ENCODE results near the gene CELSR3.

Gene CELSR3, protein sequence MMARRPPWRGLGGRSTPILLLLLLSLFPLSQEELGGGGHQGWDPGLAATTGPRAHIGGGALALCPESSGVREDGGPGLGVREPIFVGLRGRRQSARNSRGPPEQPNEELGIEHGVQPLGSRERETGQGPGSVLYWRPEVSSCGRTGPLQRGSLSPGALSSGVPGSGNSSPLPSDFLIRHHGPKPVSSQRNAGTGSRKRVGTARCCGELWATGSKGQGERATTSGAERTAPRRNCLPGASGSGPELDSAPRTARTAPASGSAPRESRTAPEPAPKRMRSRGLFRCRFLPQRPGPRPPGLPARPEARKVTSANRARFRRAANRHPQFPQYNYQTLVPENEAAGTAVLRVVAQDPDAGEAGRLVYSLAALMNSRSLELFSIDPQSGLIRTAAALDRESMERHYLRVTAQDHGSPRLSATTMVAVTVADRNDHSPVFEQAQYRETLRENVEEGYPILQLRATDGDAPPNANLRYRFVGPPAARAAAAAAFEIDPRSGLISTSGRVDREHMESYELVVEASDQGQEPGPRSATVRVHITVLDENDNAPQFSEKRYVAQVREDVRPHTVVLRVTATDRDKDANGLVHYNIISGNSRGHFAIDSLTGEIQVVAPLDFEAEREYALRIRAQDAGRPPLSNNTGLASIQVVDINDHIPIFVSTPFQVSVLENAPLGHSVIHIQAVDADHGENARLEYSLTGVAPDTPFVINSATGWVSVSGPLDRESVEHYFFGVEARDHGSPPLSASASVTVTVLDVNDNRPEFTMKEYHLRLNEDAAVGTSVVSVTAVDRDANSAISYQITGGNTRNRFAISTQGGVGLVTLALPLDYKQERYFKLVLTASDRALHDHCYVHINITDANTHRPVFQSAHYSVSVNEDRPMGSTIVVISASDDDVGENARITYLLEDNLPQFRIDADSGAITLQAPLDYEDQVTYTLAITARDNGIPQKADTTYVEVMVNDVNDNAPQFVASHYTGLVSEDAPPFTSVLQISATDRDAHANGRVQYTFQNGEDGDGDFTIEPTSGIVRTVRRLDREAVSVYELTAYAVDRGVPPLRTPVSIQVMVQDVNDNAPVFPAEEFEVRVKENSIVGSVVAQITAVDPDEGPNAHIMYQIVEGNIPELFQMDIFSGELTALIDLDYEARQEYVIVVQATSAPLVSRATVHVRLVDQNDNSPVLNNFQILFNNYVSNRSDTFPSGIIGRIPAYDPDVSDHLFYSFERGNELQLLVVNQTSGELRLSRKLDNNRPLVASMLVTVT (N-terminal part only)

DNA sequence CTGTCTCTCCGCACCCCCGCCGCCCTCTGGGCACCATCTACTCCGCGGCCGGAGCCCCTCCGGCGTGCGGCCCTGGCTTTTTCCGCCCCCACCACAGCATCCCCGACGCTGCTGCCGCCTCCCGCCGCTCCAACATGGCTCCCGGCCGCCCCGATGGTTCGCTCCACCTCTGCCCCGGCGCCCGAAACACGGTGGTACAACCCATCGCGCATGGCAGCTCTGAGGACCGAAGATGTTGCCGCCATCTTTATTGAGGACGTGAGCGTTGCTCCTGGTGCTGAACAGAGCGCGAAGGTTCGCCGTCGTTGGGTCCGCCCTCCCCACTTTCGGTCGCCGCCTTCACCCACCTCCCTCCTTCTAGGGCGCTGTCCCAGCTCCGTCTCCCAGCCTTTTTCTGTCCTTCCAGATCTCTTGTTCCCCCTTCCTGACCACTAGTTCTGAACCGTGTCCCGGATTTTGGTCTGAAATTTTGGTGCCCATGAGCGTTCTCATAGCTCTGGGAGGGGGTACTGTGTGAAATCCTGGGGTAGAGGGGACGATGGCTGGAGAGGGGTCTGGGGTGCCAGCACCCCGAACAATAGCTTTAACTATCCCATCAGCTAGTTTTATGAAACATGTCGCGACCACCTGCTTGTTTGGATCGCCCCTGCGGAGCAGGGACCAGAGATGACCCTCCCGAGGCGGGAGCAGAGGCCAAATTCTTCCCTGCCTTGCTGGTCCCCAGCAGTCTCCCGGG is at the start of gene CELSR3:
CELSR3 (minus strand) TSS at position 134 of the 736 bp plus-strand sequence. CDS start 252 bp downstream, outside the sequence.
- no peak for DNase-seq

DNA sequence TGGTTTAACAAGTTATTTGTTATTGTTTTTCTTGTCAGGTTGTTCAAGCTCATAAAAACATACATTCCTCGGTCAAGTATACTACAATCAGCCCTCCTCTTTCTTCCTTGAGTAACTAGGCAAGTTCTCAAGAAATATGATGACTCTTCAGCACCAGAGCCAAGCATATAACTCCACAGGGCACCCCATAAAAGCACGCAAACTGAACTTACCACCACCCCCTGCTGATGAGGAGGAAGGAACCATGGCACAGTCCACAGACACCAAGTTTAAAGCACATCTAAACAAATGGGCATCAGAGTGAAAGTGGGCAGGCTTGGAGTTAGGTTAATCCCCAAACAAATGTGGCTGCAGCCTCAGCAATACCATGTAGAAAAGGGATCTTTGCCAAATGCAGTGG is 49.0 kb upstream of the CELSR3 start:
- DNase-seq: no peak

GRCh38 chr3:48709051-48709461 is 46.4 kb upstream of the CELSR3 start:
- no peak for DNase-seq

GRCh38 chr3:48708481-48708889 is 45.8 kb upstream of the CELSR3 start:
- no peak for DNase-seq

DNA sequence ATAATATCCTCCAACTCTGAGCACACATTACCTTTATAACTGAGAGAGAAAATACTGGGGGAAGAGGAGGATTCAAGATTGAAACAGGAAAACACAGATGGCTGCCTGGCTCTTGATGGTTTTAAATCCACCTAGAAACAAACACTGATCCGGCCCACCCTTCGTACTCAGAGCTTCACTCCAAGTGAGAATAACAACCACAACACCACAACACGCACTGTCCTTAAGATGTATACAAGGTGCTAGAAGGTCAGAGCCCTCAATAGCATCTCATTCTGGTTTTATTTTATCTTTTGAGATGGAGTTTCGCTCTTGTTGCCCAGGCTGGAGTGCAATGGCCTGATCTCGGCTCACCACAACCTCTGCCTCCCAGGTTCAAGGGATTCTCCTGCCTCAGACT is 44.5 kb upstream of the CELSR3 start:
- no peak for DNase-seq

GRCh38 chr3:48702320-48702920 is 39.7 kb upstream of the CELSR3 start:
- no peak for DNase-seq

GRCh38 chr3:48700731-48701405 is 38.2 kb upstream of the CELSR3 start:
- DNase-seq: no peak

DNA sequence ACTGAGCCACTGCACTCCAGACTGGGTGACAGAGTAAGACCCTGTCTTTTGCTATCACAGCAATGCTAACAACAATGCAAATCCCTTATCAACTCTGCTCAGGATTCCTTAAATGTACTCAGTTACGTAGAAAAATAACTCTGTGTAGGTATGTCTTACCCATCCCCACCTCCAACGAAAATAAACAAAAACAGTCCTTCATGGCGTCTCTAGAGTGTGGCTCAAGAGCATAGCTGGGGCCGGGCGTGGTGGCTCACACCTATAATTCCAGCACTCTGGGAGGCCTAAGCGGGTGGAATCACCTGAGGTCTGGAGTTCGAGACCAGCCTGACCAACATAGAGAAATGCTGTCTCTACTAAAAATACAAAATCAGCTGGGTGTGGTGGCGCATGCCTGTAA is 36.2 kb upstream of the CELSR3 start:
- no peak for DNase-seq

DNA sequence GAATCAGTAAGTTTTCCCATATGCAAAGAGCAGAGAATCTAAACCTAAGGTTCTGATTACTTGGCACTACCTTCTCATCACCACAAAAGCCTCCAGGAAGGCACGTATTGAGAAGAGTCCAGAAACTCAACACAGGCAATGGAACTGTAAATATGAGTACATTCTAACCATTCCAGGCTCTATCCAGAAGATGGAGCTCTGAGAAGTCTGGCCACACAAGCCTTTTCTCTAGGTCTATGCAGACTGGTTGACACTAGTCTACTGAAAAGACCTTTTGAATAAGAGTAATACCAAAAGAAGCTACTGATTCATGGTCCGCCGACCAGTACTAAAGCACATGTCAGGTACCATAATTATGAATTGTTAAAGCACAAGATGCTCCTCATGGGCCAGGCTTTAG is 35.3 kb upstream of the CELSR3 start:
- no peak for DNase-seq

DNA sequence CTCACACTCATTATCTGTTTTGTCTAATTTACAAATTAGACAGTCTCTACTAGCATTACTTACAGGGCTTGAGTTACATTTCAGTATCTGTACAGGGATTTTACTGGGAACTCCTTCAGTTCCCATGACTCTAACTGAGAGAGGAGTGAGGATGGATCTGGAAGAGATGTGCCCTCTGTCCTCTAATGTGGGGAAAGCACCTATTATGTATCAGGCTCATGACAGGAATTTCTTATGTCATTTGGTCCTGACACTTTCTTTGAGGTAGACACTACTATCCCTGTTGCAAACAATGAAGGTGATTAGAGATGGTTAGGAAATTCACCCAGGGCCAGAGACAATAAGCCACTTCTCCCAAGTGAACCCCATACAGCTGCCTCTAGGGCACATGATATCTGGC is 33.9 kb upstream of the CELSR3 start:
- no peak for DNase-seq

DNA sequence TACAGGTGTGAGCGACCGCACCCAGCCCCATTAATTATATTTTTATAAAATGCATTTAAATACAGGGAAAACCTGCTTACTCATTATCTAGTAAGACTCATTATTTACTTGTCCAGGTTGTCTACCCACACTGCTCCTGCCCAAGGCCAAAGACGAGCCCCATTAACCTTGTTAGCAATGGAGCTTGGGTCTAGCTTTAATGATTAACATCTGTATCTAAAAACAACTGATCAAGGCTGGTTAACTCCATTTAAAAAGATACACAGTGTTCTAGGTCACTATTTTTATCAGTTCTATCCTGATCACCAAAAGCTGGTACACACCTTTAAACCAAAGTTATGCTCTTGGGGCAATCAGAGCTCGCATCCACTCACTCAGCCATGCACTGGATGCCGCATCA is 33.5 kb upstream of the CELSR3 start:
- DNase-seq: no peak

DNA sequence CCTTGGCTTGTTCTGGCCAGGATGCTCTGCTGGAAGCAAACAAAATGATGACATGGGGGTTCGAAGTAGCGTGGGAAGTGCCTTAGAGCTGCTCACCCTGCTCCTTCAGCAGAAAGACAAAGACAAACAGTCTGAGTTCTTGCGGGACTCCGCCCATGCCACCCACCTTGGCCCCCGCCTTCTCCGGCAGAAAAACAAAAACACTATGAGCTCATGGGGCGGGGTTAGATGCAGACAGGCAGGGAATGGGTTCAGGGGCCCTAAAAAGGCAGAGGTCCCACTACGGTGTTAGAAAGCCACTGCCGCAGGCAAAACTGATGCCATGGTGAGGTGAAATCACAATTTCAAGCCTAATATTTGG is 32.7 kb upstream of the CELSR3 start:
- DNase-seq: no peak

- peak; percentile 62 for DNase-seq
Measured at GRCh38 chr3:48694610-48695392, 32.1 kb upstream of the CELSR3 start.

DNA sequence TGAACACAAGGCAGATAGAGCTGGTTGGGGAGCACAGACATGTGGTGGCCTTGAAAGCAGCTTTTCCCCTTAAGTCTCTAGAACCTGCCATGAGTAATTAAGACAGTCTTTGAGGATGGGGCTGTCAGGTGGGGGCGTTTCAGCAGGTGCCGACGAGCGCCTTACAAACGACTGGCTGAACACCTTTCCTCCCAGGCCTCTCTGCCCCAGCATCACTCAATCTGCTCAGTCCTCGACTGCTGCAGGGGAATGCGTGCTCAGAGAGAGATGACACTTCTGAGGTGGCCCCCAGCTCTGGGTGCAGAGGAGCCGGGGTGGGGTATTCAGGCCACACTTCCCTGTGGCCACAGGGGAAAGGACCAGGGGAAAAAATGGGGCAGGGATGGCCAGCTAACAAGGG is 31.1 kb upstream of the CELSR3 start:
- no peak for DNase-seq

DNA sequence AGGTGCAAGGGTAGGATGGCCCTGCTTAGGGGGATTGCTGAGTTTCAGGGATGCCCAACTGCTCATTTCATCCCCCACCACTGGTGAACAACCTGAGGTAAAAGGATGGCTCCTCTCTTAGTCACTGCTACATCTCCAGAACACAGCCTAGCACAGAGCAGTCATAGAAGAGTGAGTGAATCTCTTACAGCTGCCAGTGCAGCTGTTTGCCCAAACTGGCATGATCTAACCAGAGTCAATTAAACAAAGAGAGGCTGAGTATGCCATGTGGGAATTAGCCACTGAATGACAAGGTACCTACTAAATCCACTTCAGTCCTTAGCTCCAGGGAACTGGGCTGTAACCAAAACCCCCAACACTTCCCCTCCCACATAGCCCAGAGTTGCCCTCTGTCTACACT is 29.9 kb upstream of the CELSR3 start:
- DNase-seq: no peak

DNA sequence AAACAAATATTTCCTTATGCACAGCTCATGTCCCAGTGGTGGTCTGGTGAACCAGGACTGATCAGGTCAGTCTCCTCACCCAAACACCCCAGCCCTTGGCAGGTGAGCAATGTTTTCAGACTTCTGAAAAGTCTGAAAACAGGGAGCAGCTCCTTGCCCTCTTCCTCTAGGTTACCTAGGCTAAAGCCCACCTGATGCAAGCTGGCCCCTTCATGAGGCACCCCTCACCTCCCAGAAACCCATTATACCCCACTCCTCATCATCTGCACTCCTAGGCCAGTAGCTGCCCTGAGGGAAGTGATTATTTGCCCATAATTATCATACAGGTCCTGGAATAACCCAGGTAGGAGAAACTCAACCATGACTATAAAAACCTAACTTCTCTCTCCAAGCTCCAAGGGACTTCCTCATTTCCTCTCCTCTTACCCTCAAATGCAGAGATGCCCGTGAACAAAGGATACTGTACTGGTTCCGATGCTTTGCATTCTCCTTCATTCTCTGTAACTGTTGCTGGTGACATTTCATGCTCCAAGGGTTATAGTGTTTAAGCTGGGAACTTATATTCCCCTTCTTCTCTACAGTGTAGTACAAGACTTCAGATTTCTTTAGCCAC is 28.3 kb upstream of the CELSR3 start:
- DNase-seq: no peak

DNA sequence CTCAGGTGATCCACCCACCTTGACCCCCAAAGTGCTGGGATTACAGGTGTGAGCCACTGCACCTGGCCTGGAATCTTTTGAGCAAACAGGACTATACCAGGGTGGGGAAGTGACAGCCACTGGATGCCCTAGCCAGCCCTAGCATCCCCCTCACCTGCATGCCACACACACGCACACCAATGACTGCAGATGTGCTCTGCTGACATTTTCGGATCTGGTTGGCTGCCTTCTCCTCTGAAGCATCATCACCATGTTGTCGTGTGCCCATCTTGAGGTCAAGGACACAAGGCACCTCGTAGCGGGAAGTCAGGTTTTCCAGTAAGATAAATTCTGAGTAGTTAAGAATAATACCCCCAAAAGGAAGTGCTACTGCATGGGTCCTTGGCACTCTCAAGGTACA is 26.7 kb upstream of the CELSR3 start:
- no peak for DNase-seq

- no peak for DNase-seq
Measured at GRCh38 chr3:48688737-48689075, 26.0 kb upstream of the CELSR3 start.

- no peak for DNase-seq
Measured at GRCh38 chr3:48688032-48688736, 25.5 kb upstream of the CELSR3 start.

DNA sequence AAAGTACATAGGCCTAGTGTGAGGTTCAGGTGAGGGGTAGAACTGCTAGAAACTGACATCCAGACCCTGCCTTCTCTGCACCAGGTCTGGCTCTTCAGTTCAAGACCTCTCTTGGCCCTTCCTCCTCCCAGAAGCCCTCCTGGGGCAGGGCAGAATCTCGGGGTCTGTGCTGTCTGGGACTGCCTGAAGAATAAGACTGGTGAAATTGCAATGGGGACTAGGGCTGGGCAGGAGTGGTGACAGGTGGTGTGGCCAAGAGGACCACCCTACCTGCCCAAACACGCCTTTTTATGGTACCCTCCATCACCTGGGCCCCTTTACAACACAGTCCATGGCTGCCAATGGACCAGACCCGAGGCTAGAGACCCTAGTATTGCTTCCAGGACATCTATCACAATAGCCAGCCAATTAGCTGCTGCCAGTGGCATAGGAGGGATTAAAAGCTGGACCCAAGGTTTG is 24.6 kb upstream of the CELSR3 start:
- no peak for DNase-seq
